Stimulated activated CD4-positive, alpha-beta T cell treated with anti-CD3 and anti-CD28 coated beads, TNF-alpha, amount 100 ng/mL, for 24 hours (primary cell): Measurements from ENCODE around the gene C1orf35.

Experiments
- DNase-seq, 3 experiments: peaks; one replicate each; pipeline ENCODE4 v3.0.0-alpha.2; 2020; ENCODE audit warnings: low read depth in 3 of 3

The C1orf35 gene

GRCh38 chr1:228109073-228109961 lies 6.2 kb upstream of the C1orf35 start, which contains the start of gene MRPL55:
Gene MRPL55 (minus strand): TSS chr1:228109299. CDS start chr1:228108260, 1,039 bp downstream.
- peak; percentile 96 to 98 (median 98) for DNase-seq

GRCh38 chr1:228108742-228109072 lies 5.6 kb upstream of the C1orf35 start:
- DNase-seq, result no peak

DNA sequence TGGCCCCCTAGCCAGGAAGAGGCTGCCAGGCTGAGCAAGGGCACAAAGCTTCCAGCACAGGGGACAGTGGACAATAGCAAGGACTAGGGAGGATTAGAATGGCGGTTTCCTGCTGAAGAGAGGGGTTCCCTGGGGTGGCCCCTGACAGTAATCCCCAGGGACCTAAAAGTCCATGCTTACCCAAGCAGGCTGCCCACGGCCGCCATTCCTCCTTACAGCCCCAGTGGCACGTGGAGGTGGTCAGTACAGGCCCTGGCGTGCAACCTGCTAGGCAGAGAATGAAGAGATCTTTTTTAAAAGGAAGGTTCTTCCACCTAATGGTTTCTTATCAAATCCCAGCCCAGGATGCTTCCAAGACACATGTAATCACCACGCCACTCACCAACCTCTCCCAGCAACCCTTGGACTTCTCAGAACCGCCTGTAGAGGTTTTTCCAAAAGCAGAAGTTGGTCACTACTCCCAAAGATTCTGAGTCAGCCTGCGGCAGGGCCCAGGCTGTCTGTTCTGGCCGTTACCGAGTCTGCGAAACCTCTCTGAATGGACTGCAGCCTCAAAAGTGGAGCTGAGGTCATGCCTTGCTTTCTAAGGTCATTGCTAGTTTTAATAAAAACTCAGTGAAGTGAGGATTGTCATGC lies 5.0 kb upstream of the C1orf35 start:
- DNase-seq, result no peak

DNA sequence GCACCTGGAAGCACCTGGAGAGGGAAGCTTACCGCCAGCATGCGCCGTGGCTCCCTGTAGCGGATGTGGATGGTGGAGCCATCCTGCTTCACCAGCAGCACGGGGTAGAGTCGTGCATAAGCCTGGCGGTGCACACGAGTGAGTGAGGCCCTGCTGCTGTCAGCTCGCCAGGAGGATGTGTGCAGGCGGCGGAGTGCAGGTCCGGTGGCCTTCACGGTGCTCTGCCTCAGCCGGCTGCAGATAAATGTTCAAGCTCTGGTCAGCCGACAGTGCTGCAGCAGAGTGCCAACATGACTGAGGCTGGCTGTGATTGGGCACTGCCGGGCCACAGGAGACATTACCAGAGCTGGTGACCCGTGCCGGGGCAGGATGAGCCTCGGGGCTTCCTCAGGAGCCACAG lies 4.5 kb upstream of the C1orf35 start:
- DNase-seq, result no peak

DNA sequence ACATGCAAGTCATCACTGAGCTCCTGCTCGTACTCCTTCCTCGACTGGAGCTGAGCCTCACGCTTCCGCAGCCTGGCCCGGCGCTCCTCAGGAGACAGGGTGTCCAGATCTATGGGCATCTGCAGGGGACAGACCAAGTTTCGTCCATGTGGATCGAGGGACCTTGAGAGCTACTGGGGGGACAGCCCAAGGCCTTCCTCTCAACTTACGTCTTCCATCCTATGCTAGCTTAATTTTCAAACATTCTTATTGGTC lies 3.6 kb upstream of the C1orf35 start:
- no peak for DNase-seq

- DNase-seq, result no peak
Measured at GRCh38 chr1:228105996-228106799, 3.1 kb upstream of the C1orf35 start.

GRCh38 chr1:228105270-228105995 lies 2.3 kb upstream of the C1orf35 start:
- DNase-seq, result no peak

DNA sequence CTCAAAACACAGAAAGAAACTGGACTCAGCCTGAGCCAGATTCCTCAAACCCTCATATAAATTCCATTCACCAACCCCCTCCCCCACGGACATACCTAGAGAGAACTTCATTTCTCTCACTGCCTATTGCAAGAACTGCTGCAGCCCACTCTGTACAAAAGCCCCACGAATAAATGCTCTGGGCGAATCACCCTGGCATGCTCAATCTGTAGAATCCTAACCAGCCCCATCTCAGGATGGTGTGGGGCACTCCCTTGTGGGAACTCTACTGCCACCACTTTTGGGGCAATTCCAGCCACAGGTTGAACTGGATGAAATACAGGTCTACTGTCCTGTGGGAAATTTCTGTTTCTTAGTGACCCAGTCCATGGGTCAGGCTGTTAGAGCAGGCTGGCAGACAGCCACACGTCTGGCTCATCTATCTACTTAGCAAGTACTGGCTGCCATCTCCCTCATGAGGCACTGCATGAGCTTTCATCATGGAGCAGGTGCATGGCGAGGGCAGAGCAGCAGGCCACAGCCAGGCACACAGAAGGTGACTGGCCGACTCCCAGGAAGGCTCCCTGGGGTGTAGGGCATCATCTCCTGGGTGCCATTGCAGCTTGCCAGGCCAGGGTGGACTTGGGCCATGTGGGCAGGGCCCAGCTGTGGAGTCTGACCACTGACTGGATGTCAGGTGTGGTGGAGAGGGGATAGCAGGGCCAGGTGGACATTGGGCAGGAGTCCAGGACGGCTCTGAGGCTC lies 1.6 kb upstream of the C1orf35 start:
- DNase-seq, result no peak

DNA sequence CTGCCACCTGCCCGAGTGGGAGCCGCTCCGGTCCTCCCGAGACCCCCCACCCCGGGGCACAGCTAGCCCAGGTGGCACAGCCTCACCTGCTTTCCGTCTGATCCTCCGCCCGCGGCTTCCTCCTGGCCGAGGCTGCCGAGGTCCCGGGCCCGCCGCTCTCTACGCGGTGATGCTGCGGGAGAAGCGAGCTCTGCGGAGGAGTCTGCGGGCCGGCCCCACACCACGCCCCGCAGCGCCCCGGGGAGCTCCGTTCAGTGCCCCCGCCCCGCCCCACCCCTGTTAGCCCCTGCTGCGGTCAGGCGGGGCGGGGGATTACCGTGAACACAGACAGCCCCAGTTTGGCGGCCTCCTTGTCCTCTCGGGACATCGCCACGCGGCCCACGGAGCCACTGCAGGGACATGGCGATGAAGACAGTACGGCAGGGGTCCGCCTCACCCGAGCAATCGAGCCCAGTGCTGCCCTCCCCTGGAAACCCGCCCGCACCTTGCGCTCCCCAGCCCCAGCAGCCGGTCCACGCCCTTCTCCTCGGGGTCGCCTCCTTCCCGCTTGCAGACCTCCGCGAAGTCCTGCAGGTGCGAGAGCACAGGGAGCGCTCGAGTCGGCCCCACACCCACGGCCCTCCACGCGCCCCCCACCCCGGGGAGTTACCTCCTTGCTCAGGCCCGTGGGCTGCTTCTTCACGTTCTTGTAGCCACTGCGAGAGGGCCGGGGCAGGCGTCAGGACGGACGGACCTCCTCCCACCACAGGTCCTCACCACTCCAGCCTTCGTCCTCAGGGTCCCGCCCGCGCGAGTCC lies 933 bp downstream of the C1orf35 start:
- DNase-seq, result peak in 1 of 3 experiments; percentile 55

- DNase-seq, result no peak
Measured at GRCh38 chr1:228101614-228101993, 1.5 kb downstream of the C1orf35 start.

DNA sequence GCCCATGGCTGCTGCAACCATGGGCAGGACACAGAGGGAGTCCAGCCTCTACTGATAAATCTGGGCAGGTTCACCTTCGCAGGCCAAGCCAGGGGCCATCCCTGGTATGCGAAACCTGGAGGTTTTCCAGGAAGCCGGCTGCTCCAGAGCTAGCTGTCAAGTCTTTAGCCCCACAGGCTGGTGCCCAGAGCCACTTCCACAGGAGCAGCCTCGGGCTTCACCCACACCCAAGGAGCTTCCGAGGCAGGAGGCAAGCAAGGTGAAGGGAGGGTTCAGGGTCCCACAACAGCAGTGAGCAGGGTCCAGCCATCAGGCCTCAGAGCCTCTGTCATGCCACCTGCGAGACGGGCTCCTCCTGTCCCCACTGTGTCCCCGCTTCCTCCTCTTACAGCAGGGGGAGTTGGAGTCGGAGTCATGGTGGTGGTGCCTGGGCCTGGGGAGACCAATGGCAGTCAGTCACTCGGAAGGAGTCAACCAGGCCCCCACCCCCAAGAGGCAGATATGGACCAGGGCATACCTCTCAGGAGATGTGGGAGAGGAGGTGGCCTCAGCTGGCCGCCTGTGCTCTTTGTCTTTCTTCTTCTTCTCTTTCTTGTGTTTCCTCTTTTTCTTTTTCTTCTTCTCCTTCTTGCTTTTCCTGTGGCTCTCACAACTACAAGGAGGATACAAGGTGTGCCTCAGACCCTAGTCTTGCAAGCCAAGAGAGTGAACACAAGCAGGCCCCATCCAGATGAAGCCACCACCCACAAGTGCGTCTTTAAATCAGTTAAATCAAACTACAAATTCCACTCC lies 2.1 kb downstream of the C1orf35 start:
- no peak for DNase-seq

DNA sequence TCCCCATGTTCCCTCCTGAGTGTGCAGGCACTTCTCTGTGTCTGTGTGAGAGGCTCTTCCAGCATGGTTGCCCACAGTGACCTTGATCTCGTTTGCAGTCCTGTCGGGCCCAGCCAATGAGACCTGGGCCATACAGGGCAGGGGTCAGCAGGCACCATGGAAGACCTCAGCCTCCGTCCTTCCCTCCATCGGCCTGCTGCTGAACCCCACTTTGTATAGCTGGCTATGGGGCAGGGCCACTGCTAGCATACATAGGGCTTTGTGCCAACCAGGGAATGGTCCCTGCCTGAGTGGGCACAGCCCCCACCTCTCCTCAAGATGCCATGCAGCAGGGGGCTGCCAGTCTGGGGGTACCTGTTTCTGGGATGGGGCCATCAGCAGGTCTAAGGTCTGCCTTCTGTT lies 3.8 kb downstream of the C1orf35 start:
- DNase-seq, result no peak

DNA sequence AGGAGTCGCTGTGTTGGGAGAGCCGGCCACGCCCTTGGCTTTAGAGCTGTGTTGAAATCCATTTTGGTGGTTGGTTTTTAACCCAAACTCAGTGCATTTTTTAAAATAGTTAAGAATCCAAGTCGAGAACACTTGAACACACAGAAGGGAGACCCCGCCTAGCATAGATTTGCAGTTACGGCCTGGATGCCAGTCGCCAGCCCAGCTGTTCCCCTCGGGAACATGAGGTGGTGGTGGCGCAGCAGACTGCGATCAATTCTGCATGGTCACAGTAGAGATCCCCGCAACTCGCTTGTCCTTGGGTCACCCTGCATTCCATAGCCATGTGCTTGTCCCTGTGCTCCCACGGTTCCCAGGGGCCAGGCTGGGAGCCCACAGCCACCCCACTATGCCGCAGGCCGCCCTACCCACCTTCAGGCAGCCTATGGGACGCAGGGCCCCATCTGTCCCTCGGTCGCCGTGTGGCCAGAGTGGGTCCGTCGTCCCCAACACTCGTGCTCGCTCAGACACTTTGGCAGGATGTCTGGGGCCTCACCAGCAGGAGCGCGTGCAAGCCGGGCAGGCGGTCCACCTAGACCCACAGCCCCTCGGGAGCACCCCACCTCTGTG lies 4.7 kb downstream of the C1orf35 start:
- no peak for DNase-seq

DNA sequence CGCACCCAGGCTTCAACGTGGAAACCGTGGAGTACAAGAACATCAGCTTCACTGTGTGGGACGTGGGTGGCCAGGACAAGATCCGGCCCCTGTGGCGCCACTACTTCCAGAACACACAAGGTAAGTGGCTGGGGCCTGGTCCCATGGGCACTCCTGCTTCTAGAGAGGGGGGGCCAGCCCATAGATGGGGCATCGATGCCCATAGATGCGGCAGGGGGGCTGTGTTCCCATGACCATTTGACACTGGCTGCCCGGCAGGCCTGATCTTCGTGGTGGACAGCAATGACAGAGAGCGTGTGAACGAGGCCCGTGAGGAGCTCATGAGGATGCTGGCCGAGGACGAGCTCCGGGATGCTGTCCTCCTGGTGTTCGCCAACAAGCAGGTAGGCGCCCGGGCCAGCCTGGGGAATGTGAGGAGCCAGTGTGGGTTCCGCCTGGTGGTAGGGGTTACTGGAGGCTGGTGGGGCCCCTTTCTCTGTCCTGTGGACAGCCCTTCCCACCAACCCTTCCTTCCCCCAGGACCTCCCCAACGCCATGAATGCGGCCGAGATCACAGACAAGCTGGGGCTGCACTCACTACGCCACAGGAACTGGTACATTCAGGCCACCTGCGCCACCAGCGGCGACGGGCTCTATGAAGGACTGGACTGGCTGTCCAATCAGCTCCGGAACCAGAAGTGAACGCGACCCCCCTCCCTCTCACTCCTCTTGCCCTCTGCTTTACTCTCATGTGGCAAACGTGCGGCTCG lies 5.6 kb downstream of the C1orf35 start:
- DNase-seq, result no peak

DNA sequence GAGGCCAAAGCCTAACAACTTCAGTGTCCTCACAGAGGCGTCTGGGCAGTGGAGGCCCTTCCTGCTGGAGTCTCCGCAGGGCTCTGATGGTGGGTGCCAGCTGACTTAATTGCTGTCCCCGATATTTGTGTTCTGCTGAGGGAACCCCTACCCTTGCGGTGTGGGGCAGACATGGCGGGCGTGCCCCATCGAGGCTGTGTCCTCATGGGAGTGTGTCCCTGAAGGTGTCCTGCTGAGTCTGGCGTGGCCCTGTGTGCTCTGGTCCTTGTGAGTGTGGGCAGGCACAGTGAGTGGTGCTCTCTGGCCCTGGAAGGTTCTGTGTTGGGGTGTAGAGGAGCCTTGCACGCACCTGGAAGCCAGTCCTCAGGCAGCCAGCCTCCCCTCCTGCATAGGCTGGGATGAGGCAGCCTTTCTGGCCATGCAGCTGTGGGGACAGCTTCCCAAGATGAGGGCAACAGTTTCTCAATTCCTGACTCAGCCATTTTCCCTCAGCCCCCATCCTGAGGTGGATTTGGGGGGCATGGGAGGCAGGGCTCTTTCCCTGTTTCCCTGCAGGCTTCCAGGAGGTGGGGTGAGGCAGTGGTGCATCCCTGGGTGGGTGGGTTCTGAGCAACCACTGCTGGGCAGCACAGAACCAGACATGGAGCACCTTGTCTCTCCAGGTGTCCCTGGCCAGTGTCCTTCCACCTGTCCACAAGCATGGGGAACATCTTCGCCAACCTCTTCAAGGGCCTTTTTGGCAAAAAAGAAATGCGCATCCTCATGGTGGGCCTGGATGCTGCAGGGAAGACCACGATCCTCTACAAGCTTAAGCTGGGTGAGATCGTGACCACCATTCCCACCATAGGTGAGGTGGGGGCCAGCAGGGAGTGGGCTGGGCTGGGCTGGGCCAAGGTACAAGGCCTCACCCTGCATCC lies 6.5 kb downstream of the C1orf35 start:
- DNase-seq, result no peak

- no peak for DNase-seq
Measured at GRCh38 chr1:228095938-228096337, 7.2 kb downstream of the C1orf35 start.

GRCh38 chr1:228095161-228095560 lies 8.0 kb downstream of the C1orf35 start:
- DNase-seq, result no peak
